Heart left ventricle (tissue), 13 donors: Measurements from ENCODE around the gene BRD1.

Experiments used
- POLR2A ChIP-seq, 2 donors: fragments of 450-650 bp; IDR thresholded peaks; one replicate each; pipeline ENCODE4 v1.6.1; 2017; ENCODE audit warnings: antibody characterized with exemption in 2 of 2, mild to moderate bottlenecking in 2 of 2, moderate library complexity in 2 of 2
- TF ChIP-seq, protein P1 (sequence below), 12 donors: fragments of 200-600 bp; sonication (generic) in 4 of 12; IDR thresholded peaks; one replicate each; pipeline versions ENCODE4 v1.5.0 to v1.8.0; 2018 to 2022; ENCODE audit warnings: antibody characterized with exemption in 12 of 12, mild to moderate bottlenecking in 5 of 12
- donor health status: ischemic (EF 13 %, LVEDD 7.1; RV severe dilation, severe dysfunction).
- donor health status: DM: no; HTN: yes; CAD: no.
- donor health status: DM: no; HTN: no; CAD: no.
- donor health status: ischemic (EF 25% LVEDD 6.9; RV normal size, moderate dysfunction).
- donor health status: ischemic (EF 25% LVEDD 5.7; RV mildly dilated, moderate dysfunction).
- donor health status: ischemic (EF 35%, LVEDD 5.7; RV mildly dilated, moderate dysfunction).
- donor health status: nonischemic (EF 11% LVEDD 7.7; RV severe dilation, severe dysfunction).
- donor health status: DM: yes; HTN: yes; CAD: no.
- donor health status: PGD.
- donor health status: ischemic (EF 29% LVEDD 5.4; RV normal size, mild dysfunction).
- donor health status: nonischemic (EF 23%, LVEDD 6.1; RV moderate dilation, normal function).

- TF ChIP-seq, protein P1, sequence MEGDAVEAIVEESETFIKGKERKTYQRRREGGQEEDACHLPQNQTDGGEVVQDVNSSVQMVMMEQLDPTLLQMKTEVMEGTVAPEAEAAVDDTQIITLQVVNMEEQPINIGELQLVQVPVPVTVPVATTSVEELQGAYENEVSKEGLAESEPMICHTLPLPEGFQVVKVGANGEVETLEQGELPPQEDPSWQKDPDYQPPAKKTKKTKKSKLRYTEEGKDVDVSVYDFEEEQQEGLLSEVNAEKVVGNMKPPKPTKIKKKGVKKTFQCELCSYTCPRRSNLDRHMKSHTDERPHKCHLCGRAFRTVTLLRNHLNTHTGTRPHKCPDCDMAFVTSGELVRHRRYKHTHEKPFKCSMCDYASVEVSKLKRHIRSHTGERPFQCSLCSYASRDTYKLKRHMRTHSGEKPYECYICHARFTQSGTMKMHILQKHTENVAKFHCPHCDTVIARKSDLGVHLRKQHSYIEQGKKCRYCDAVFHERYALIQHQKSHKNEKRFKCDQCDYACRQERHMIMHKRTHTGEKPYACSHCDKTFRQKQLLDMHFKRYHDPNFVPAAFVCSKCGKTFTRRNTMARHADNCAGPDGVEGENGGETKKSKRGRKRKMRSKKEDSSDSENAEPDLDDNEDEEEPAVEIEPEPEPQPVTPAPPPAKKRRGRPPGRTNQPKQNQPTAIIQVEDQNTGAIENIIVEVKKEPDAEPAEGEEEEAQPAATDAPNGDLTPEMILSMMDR (IDR thresholded peaks at IDR 0.05), result no peak
- TF ChIP-seq POLR2A (IDR thresholded peaks at IDR 0.05), result no peak
These were observed 90.5 kb downstream of the BRD1 start for GRCh38 chr22:49737101-49737551.
